H1 (cell line): ENCODE results near the gene ALOX5. TPM values are rescaled to one million over a fixed set of nuclear protein-coding genes. Genes with fewer than 3 reads are reported as not detected.

Experiments
- CTCF ChIA-PET: fragments of 300-600 bp; sonication (Branson Sonifier 250); formaldehyde crosslinking; loops from one replicate; lab custom pipeline; 2021; ENCODE audit not compliant: partially characterized antibody; lab: Charles Lee
- POLR2A ChIA-PET: fragments of 300-600 bp; sonication (Branson Sonifier 250); formaldehyde crosslinking; loops from one replicate; lab custom pipeline; 2021; ENCODE audit warnings: inconsistent platforms; ENCODE audit not compliant: partially characterized antibody; lab: Charles Lee
- DNase-seq, 2 experiments: peaks; one replicate each; pipeline versions ENCODE4 v3.0.0 to v3.0.0-alpha.2; 2010 to 2022; ENCODE audit warnings: low spot score in 2 of 2, low read depth in 1 of 2, mixed read lengths in 1 of 2
- FAIRE-seq: peaks from 2 replicates; lab custom pipeline; 2011; peaks lifted over from hg19 to GRCh38; lab: Jason Lieb, UNC
- H2AFZ ChIP-seq: 2 replicates; pipeline ENCODE4 v1.8.1; 2012; ENCODE audit warnings: low read length, inconsistent platforms
- H2AK5ac ChIP-seq: 2 replicates; pipeline ENCODE4 v1.6.1; 2013; ENCODE audit warnings: low read depth, low read length
- H2BK120ac ChIP-seq: replicated peaks from 2 replicates; pipeline ENCODE3; 2013; ENCODE audit warnings: low read depth, low read length, inconsistent platforms
- H2BK12ac ChIP-seq: 2 replicates; pipeline ENCODE4 v1.6.1; 2013; ENCODE audit warnings: low read depth, low read length
- H2BK15ac ChIP-seq: 2 replicates; pipeline ENCODE4 v1.6.1; 2013; ENCODE audit warnings: low read length
- H2BK20ac ChIP-seq: 2 replicates; pipeline ENCODE4 v1.6.1; 2013; ENCODE audit warnings: low read length
- H2BK5ac ChIP-seq: 2 replicates; pipeline ENCODE4 v1.6.1; 2013; ENCODE audit warnings: low read depth, low read length
- H3K14ac ChIP-seq: 2 replicates; pipeline ENCODE4 v1.6.1; 2013; ENCODE audit warnings: inconsistent platforms; ENCODE audit not compliant: insufficient read length
- H3K18ac ChIP-seq: 2 replicates; pipeline ENCODE4 v1.6.1; 2013; ENCODE audit warnings: low read length; ENCODE audit errors: extremely low read depth
- H3K23ac ChIP-seq: 2 replicates; pipeline ENCODE4 v1.6.1; 2013; ENCODE audit warnings: inconsistent platforms; ENCODE audit not compliant: insufficient read length
- H3K23me2 ChIP-seq: 2 replicates; pipeline ENCODE4 v1.6.1; 2013; ENCODE audit warnings: low read depth, low read length
- H3K27ac ChIP-seq: 2 replicates; pipeline ENCODE4 v1.6.1; 2011; ENCODE audit warnings: low read depth, low read length, inconsistent platforms
- H3K27me3 ChIP-seq, 4 experiments: replicated peaks in 1 of 4; 1 replicate in 1 of 4; 2 replicates in 3 of 4; pipeline versions ENCODE4 v1.6.1 to v1.8.1; 2011 to 2013; ENCODE audit warnings: low read length in 3 of 4, mild to moderate bottlenecking in 3 of 4, inconsistent platforms in 2 of 4, mixed read lengths in 2 of 4, moderate library complexity in 1 of 4; ENCODE audit not compliant: control insufficient read depth in 3 of 4, insufficient read depth in 3 of 4; ENCODE audit errors: extremely low read depth in 1 of 4
- H3K36me3 ChIP-seq, 4 experiments: 2 replicates each; pipeline versions ENCODE4 v1.6.1 to v1.8.1; 2011 to 2013; ENCODE audit warnings: mild to moderate bottlenecking in 4 of 4, low read length in 3 of 4, moderate library complexity in 2 of 4, control low read depth in 1 of 4, inconsistent platforms in 1 of 4; ENCODE audit not compliant: insufficient read depth in 4 of 4, control insufficient read depth in 2 of 4
- H3K4ac ChIP-seq: replicated peaks from 2 replicates; pipeline ENCODE3; 2013; ENCODE audit warnings: low read length, low read depth, mixed read lengths, inconsistent platforms; ENCODE audit not compliant: insufficient read length
- H3K4me1 ChIP-seq, 4 experiments: replicated peaks in 1 of 4; 1 replicate in 1 of 4; 2 replicates in 3 of 4; pipeline versions ENCODE4 v1.6.1 to v1.8.1; 2011 to 2013; ENCODE audit warnings: low read length in 3 of 4, inconsistent platforms in 2 of 4, mixed read lengths in 1 of 4; ENCODE audit not compliant: insufficient read depth in 4 of 4, control insufficient read depth in 3 of 4
- H3K4me2 ChIP-seq, 2 experiments: 2 replicates each; pipeline versions ENCODE4 v1.6.1 to v1.8.1; 2011 to 2013; ENCODE audit warnings: low read depth in 2 of 2, low read length in 2 of 2, control low read depth in 1 of 2, inconsistent platforms in 1 of 2, mild to moderate bottlenecking in 1 of 2; ENCODE audit not compliant: insufficient read depth in 1 of 2
- H3K4me3 ChIP-seq, 4 experiments: fragments of 200-600, 300-600 bp in 1 of 4; sonication (generic), shearing (Covaris generic), sonication (Bioruptor Twin) in 1 of 4; 2 replicates each; pipeline versions ENCODE4 v1.5.1 to v1.8.1; 2011 to 2016; ENCODE audit warnings: low read length in 4 of 4, low read depth in 3 of 4, control low read depth in 2 of 4, inconsistent platforms in 2 of 4, mild to moderate bottlenecking in 2 of 4, mixed read lengths in 1 of 4, moderate library complexity in 1 of 4; ENCODE audit not compliant: insufficient read depth in 2 of 4; ENCODE audit errors: extremely low read depth in 1 of 4
- H3K56ac ChIP-seq: replicated peaks from 2 replicates; pipeline ENCODE3; 2013; ENCODE audit warnings: low read depth, mild to moderate bottlenecking, mixed read lengths, low read length, inconsistent platforms; ENCODE audit not compliant: insufficient read length
- H3K79me1 ChIP-seq: 2 replicates; pipeline ENCODE4 v1.6.1; 2013; ENCODE audit warnings: low read depth, low read length, control low read depth
- H3K79me2 ChIP-seq, 2 experiments: 2 replicates each; pipeline versions ENCODE4 v1.6.1 to v1.8.1; 2012 to 2013; ENCODE audit warnings: low read length in 2 of 2, mild to moderate bottlenecking in 2 of 2, inconsistent platforms in 1 of 2; ENCODE audit not compliant: insufficient read depth in 2 of 2, control insufficient read depth in 1 of 2
- H3K9ac ChIP-seq, 4 experiments: replicated peaks in 1 of 4; 1 replicate in 1 of 4; 2 replicates in 3 of 4; pipeline versions ENCODE4 v1.6.1 to v1.8.1; 2011 to 2013; ENCODE audit warnings: low read depth in 3 of 4, low read length in 3 of 4, control low read depth in 2 of 4, mild to moderate bottlenecking in 2 of 4, moderate library complexity in 2 of 4, inconsistent platforms in 1 of 4; ENCODE audit errors: extremely low read depth in 1 of 4
- H3K9me3 ChIP-seq, 2 experiments: 2 replicates each; pipeline versions ENCODE4 v1.6.1 to v1.8.1; 2012 to 2013; ENCODE audit warnings: mild to moderate bottlenecking in 2 of 2, moderate library complexity in 2 of 2, control low read depth in 1 of 2, inconsistent platforms in 1 of 2, low read depth in 1 of 2, low read length in 1 of 2, mixed read lengths in 1 of 2; ENCODE audit not compliant: insufficient read depth in 2 of 2
- H4K20me1 ChIP-seq, 2 experiments: replicated peaks in 1 of 2; 2 replicates each; pipeline versions ENCODE3 to v1.8.1; 2011 to 2013; ENCODE audit warnings: inconsistent platforms in 2 of 2, low read length in 2 of 2, mild to moderate bottlenecking in 1 of 2; ENCODE audit not compliant: insufficient read depth in 2 of 2, control insufficient read depth in 1 of 2
- H4K5ac ChIP-seq: 2 replicates; pipeline ENCODE4 v1.6.1; 2013; ENCODE audit warnings: low read length, low read depth, mixed read lengths, inconsistent platforms; ENCODE audit not compliant: insufficient read length
- H4K8ac ChIP-seq: 2 replicates; pipeline ENCODE4 v1.8.0; 2013; ENCODE audit warnings: mild to moderate bottlenecking, moderate library complexity, low read length, inconsistent platforms; ENCODE audit not compliant: insufficient read depth; ENCODE audit errors: extremely low read depth
- H4K91ac ChIP-seq: replicated peaks from 2 replicates; pipeline ENCODE3; 2013; ENCODE audit warnings: low read length, mixed read lengths, inconsistent platforms; ENCODE audit not compliant: insufficient read length
- ASH2L ChIP-seq: fragments of 200-600, 300-600 bp; sonication (generic); IDR thresholded peaks from one replicate; pipeline ENCODE4 v1.7.1; 2017; ENCODE audit warnings: low read length
- CHD2 ChIP-seq: IDR thresholded peaks from 2 replicates; pipeline ENCODE4 v1.6.1; 2012; ENCODE audit warnings: low read length, improper control_type of control experiment
- EP300 ChIP-seq, 2 experiments: IDR thresholded peaks; 1 replicate in 1 of 2; 2 replicates in 1 of 2; pipeline ENCODE4 v1.6.1; 2011 to 2012; ENCODE audit warnings: low read depth in 2 of 2, low read length in 2 of 2, mild to moderate bottlenecking in 2 of 2, borderline replicate concordance in 1 of 2, inconsistent platforms in 1 of 2, moderate library complexity in 1 of 2
- TCF12 ChIP-seq: IDR thresholded peaks from 2 replicates; pipeline ENCODE4 v1.6.1; 2011; ENCODE audit warnings: low read depth, mild to moderate bottlenecking, low read length
- WGBS, 2 experiments: shearing (Covaris generic) in 1 of 2; methylation state at CpG; one replicate each; pipeline versions ENCODE4 v1.1.6 to v1.1.7; 2013 to 2015; ENCODE audit warnings: low lambda C conversion rate in 2 of 2, mixed read lengths in 2 of 2, inconsistent platforms in 1 of 2, low coverage in 1 of 2, missing lambda C conversion rate in 1 of 2; ENCODE audit not compliant: insufficient replicate concordance in 2 of 2, insufficient coverage in 1 of 2, insufficient read length in 1 of 2; ENCODE audit errors: extremely low coverage in 1 of 2, missing lambda C conversion rate in 1 of 2; 5-methylcytosine and 5-hydroxymethylcytosine counted together
- polyA plus RNA-seq, 7 experiments: library from polyadenylated mRNA; depleted of rRNA in 3 of 7; stranded (reverse) in 5 of 7; unstranded in 2 of 7; fragments of >200 nt in 5 of 7; fragments of 200-250 nt in 2 of 7; gene quantifications; 1 replicate in 5 of 7; 2 replicates in 1 of 7; 4 replicates in 1 of 7; pipeline versions ENCODE4 v1.2.1 to v1.2.3, GENCODE V29; 2011 to 2013; ENCODE audit warnings: missing spikeins in 2 of 7, mixed read lengths in 2 of 7
- total RNA-seq: library from RNA; stranded (reverse); fragmentation: NEBNext Ultra II Directional; extraction: Animal tissue kit (Norgen Biotek cat#: 25700); gene quantifications from 2 replicates; pipeline ENCODE4 v1.2.1, GENCODE V29; 2021

Gene ALOX5
- total and polyA plus RNA-seq, 2 of the 8 experiments (the other 6 are each of a cell fraction or from before 2014, with no cell fraction given) = 1.6 to 3.8 TPM

GRCh38 chr10:45471059-45471458 is 97.0 kb downstream of the ALOX5 start:
- no peaks in the 10 kb centered on the region for H4K20me1 ChIP-seq
- no peak overlapping the region for H3K18ac ChIP-seq
- H2BK120ac ChIP-seq = no peak overlapping the region
- WGBS, 2 experiments = 95% methylated on average over 2 of the region's 2 CpGs; no CpG with 5 or more reads in 1 of the 2 experiments
- H3K4me3 ChIP-seq = no peak overlapping the region
- H3K4me2 ChIP-seq = no peak overlapping the region
- no peak overlapping the region for H3K27ac ChIP-seq
- peaks cover 2 to 9% (median 6%) of the 10 kb centered on the region in 4 experiments; a peak in 6 of 7 replicates for H3K4me1 ChIP-seq
- no peaks in the 10 kb centered on the region for H3K23me2 ChIP-seq
- H4K5ac ChIP-seq = no peak overlapping the region
- H3K14ac ChIP-seq = no peak overlapping the region
- no peaks in the 10 kb centered on the region for H3K36me3 ChIP-seq
- no peak overlapping the region for H2BK20ac ChIP-seq
- H3K9me3 ChIP-seq = no peaks in the 10 kb centered on the region
- H2BK5ac ChIP-seq = no peak overlapping the region
- H2BK15ac ChIP-seq = no peak overlapping the region
- H3K4ac ChIP-seq = no peak overlapping the region
- H3K9ac ChIP-seq = no peak overlapping the region
- no peak for DNase-seq
- H2BK12ac ChIP-seq = no peak overlapping the region
- no peak overlapping the region for H4K8ac ChIP-seq
- peaks cover 0 to 15% of the 10 kb centered on the region in 2 experiments; a peak in 1 of 4 replicates for H3K79me2 ChIP-seq
- FAIRE-seq = no peak
- ChIA-PET POLR2A (interaction anchor here (0.6 kb wide), 1 partner anchor 45 kb away, joined by 3 read pairs; no protein-coding TSS in a partner anchor), CTCF (interaction anchor here (1.2 kb wide), 1 partner anchor 18 kb away, joined by 3 read pairs; no protein-coding TSS in a partner anchor)
- no peak overlapping the region for H3K23ac ChIP-seq
- H4K91ac ChIP-seq = no peak overlapping the region
- peaks cover 7% of the 10 kb centered on the region; the same call in 1 of the 2 replicates for H3K79me1 ChIP-seq
- H2AFZ ChIP-seq = no peak overlapping the region
- no peak overlapping the region for H3K56ac ChIP-seq
- no peaks in the 10 kb centered on the region for H3K27me3 ChIP-seq
- H2AK5ac ChIP-seq = no peak overlapping the region
- TF ChIP-seq ASH2L (no peak), CHD2 (no peak), TCF12 (no peak), EP300 (IDR thresholded peaks at IDR 0.05; ENCODE audit: borderline replicate concordance in 1 of 2, low read depth in 2 of 2, low read length in 2 of 2) (no peak)
